ENCODE data around the gene PTPN6. TPM values are rescaled to one million over a fixed set of nuclear protein-coding genes. Genes with fewer than 3 reads are reported as not detected.

PTPN6 gene
- total RNA-seq, 1 donor from 2014 or later = 154 TPM

GRCh38 chr12:6979021-6979420 is 27.9 kb downstream of the PTPN6 start:
- H3K4me1 ChIP-seq = peaks cover 12% of the 10 kb centered on the region
- no peak for DNase-seq
- H3K27ac ChIP-seq = peak overlapping the region; percentile 55
- peaks cover 86% of the 10 kb centered on the region for H3K36me3 ChIP-seq
- no peak overlapping the region for H3K4me3 ChIP-seq
- intact Hi-C loops (cut with DNase I) = no loop called here
- ATAC-seq = peak; percentile 49
- TF ChIP-seq CTCF (IDR thresholded peaks at IDR 0.05) = no peak
- no peaks in the 10 kb centered on the region for H3K27me3 ChIP-seq
- H3K9me3 ChIP-seq = no peaks in the 10 kb centered on the region

GRCh38 chr12:6979453-6979852 is 28.3 kb downstream of the PTPN6 start:
- ATAC-seq = no peak
- intact Hi-C loops (cut with DNase I) = no loop called here
- H3K9me3 ChIP-seq = no peaks in the 10 kb centered on the region
- peak overlapping the region; percentile 55 for H3K27ac ChIP-seq
- no peak for TF ChIP-seq CTCF (IDR thresholded peaks at IDR 0.05)
- H3K4me3 ChIP-seq = no peak overlapping the region
- H3K27me3 ChIP-seq = no peaks in the 10 kb centered on the region
- H3K36me3 ChIP-seq = peaks cover 82% of the 10 kb centered on the region
- peaks cover 12% of the 10 kb centered on the region for H3K4me1 ChIP-seq
- no peak for DNase-seq

GRCh38 chr12:6980075-6980474 is 28.9 kb downstream of the PTPN6 start:
- Histone ChIP-seq H3K4me1 (peaks cover 12% of the 10 kb centered on the region), H3K36me3 (peaks cover 76% of the 10 kb centered on the region), H3K27me3 (no peaks in the 10 kb centered on the region), H3K27ac (peak overlapping the region; percentile 36), H3K4me3 (no peak overlapping the region), H3K9me3 (no peaks in the 10 kb centered on the region)
- intact Hi-C loops (cut with DNase I) = no loop called here
- ATAC-seq (no peak), DNase-seq (no peak)
- TF ChIP-seq CTCF (IDR thresholded peaks at IDR 0.05) = no peak

- intact Hi-C loops (cut with DNase I) = no loop called here
- peak overlapping the region; percentile 36 for H3K27ac ChIP-seq
- ATAC-seq = peak; percentile 65
Measured at GRCh38 chr12:6980740-6981139, 29.6 kb downstream of the PTPN6 start.

GRCh38 chr12:6981152-6982052 is 30.2 kb downstream of the PTPN6 start:
- no peaks in the 10 kb centered on the region for H3K9me3 ChIP-seq
- H3K27ac ChIP-seq = peak overlapping the region; percentile 36
- intact Hi-C loops (cut with DNase I) = no loop called here
- H3K27me3 ChIP-seq = no peaks in the 10 kb centered on the region
- H3K36me3 ChIP-seq = peaks cover 63% of the 10 kb centered on the region
- no peak overlapping the region for H3K4me3 ChIP-seq
- H3K4me1 ChIP-seq = peaks cover 12% of the 10 kb centered on the region
- ATAC-seq = no peak
- TF ChIP-seq CTCF (IDR thresholded peaks at IDR 0.05) = no peak
- no peak for DNase-seq

More at GRCh38 chr12:6980740-6981139, 29.6 kb downstream of the PTPN6 start:
- peaks cover 12% of the 10 kb centered on the region for H3K4me1 ChIP-seq
- H3K4me3 ChIP-seq = no peak overlapping the region
- TF ChIP-seq CTCF (IDR thresholded peaks at IDR 0.05) = no peak
- no peaks in the 10 kb centered on the region for H3K9me3 ChIP-seq
- H3K36me3 ChIP-seq = peaks cover 69% of the 10 kb centered on the region
- no peaks in the 10 kb centered on the region for H3K27me3 ChIP-seq
- no peak for DNase-seq
